Activated B cell treated with CpG ODN at 0.5 μM for 24 hours (primary cell): ENCODE data around the gene TBC1D22A. TPM values are rescaled to one million over a fixed set of nuclear protein-coding genes. Genes with fewer than 3 reads are reported as not detected.

ENCODE experiments used
- ATAC-seq: fragments of 200-7000 bp; cut with Tn5 transposase; one replicate; pipeline ENCODE4 v1.10.0; 2021; ENCODE audit warnings: low read depth, mild to moderate bottlenecking, moderate library complexity
- CTCF ChIA-PET: fragments of 350-600 bp; sonication (Branson Sonifier 250); formaldehyde crosslinking; loops from one replicate; lab custom pipeline; 2021; ENCODE audit warnings: antibody characterized with exemption; lab: Charles Lee
- POLR2A ChIA-PET: fragments of 350-600 bp; sonication (Branson Sonifier 250); formaldehyde crosslinking; loops from one replicate; lab custom pipeline; 2021; ENCODE audit warnings: antibody characterized with exemption; lab: Charles Lee
- DNase-seq: peaks from one replicate; pipeline ENCODE4 v3.0.0; 2022
- H3K27ac Mint-ChIP-seq: one replicate; pipeline ENCODE4 v1.8.0; 2020; ENCODE audit warnings: mixed read lengths
- H3K27me3 Mint-ChIP-seq: one replicate; pipeline ENCODE4 v1.8.0; 2021; ENCODE audit warnings: mixed read lengths
- H3K36me3 Mint-ChIP-seq: one replicate; pipeline ENCODE4 v1.8.0; 2021; ENCODE audit warnings: low read depth, mixed read lengths
- H3K4me1 Mint-ChIP-seq: one replicate; pipeline ENCODE4 v1.8.0; 2021; ENCODE audit warnings: mixed read lengths
- H3K4me3 Mint-ChIP-seq: one replicate; pipeline ENCODE4 v1.8.0; 2020; ENCODE audit warnings: mild to moderate bottlenecking, mixed read lengths
- H3K9me3 Mint-ChIP-seq: one replicate; pipeline ENCODE4 v1.8.0; 2020; ENCODE audit warnings: mixed read lengths
- intact Hi-C: fragments of 100-400 bp; cut with micrococcal nuclease; formaldehyde crosslinking; loops from one replicate; pipeline ENCODE4 v1.15.1; 2024
- total RNA-seq: library from RNA; stranded (reverse); gene quantifications from 2 replicates; pipeline ENCODE4 v1.2.3, GENCODE V29; 2022
- TF ChIP-seq, protein P1 (sequence below): fragments of 200-600 bp; IDR thresholded peaks from one replicate; pipeline ENCODE4 v1.8.0; 2022; ENCODE audit warnings: antibody characterized with exemption, mild to moderate bottlenecking

The TBC1D22A gene
- total RNA-seq, 1 donor from 2014 or later: 85.9 TPM

DNA sequence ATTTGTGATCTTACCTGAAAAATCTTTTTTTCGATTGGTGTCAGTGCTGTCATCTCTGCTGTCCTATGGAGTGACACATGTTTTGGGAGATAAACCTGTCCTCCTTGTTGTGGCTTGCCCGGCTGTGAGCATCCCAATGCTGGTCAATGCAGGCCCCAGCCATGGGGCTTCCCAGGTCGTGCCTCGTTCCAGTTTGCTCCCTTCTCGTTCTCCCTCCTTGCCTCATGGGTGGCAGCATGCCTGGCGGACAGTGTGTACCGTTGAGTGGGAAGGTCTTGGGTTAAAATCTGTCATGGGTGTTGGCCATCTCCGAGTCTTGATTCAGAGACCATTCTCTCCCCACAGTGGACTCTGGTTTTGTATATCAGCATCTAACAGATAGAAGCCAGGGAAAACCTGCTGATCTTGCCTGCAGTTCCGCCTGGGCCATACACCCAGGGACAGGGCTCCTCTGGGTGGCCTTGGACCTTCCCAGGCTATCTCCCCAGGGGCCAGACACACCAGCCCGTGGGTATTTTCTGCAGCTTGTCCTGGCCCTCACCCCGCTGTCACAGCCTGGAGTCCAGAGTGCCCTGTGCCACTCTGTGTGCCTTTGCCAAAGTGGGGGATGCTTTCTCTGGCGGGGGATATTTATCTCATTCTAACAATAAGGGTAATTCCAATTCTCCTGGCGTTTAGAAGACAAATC, 208.1 kb downstream of the TBC1D22A start:
- intact Hi-C loops: no loop called here
- DNase-seq: no peak
- TF ChIP-seq, protein P1, sequence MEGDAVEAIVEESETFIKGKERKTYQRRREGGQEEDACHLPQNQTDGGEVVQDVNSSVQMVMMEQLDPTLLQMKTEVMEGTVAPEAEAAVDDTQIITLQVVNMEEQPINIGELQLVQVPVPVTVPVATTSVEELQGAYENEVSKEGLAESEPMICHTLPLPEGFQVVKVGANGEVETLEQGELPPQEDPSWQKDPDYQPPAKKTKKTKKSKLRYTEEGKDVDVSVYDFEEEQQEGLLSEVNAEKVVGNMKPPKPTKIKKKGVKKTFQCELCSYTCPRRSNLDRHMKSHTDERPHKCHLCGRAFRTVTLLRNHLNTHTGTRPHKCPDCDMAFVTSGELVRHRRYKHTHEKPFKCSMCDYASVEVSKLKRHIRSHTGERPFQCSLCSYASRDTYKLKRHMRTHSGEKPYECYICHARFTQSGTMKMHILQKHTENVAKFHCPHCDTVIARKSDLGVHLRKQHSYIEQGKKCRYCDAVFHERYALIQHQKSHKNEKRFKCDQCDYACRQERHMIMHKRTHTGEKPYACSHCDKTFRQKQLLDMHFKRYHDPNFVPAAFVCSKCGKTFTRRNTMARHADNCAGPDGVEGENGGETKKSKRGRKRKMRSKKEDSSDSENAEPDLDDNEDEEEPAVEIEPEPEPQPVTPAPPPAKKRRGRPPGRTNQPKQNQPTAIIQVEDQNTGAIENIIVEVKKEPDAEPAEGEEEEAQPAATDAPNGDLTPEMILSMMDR: no peak
- Mint-ChIP-seq H3K4me1 (peaks cover 33% of the 10 kb centered on the region), H3K9me3 (no peaks in the 10 kb centered on the region), H3K27me3 (no peaks in the 10 kb centered on the region), H3K27ac (peak overlapping the region; percentile 24), H3K4me3 (peak overlapping the region; percentile 26), H3K36me3 (peaks cover 49% of the 10 kb centered on the region)
- CTCF ChIA-PET: no interaction called here
- no peak for ATAC-seq
- POLR2A ChIA-PET: interaction anchor here (0.6 kb wide), 1 partner anchor 1055 kb away, joined by 3 read pairs; no protein-coding TSS in a partner anchor

DNA sequence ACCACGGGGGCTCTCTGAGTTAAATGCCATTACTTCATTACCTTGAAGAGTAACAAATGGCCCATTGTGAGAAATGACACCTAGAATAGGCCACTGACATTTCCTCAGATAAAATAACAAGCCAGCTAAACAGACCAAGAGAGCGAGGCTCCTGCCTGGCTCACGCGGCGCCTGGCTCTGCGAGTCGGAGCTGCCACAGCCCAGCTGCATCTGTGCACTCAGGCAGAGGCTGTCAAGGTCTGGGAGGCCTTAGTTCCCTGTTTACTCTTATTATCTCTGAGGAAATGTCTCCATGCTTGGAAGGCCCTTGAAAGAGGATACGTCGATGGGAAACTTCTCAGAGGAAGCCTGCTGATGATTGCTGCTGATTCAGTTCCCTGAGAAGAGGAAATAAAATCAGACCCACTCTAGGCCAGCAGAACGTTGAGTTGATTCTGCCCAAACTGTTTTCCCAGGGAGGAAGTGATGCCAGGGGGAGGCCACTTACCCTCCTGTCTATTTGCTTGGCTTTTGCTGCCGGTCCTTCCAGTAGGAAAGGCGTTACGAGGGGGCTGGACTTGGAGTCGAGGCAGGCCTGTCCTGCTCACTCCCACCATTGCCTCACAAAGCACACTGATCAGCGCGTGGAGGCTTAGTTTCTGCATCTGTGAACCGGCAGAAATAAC, 208.8 kb downstream of the TBC1D22A start:
- H3K4me3 Mint-ChIP-seq: no peak overlapping the region
- intact Hi-C loops: no loop called here

DNA sequence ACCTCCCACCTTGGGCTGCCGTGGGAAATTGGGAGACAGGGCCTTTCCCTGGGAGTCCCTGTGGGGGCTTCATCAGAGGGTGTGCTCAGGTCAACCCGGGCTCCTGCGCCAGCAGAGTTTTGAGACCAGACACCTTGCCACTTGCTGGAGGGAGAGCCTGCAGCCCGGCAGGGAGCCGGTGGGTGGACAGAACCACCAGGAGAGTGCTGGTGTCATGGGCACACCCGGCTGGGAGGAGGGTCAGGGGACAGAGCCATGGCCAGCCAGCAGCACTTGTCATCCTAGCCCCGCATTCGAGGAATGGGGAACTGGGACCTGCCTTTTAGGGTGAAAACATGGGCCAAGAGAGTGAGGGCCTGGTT, 209.3 kb downstream of the TBC1D22A start:
- intact Hi-C loops: no loop called here
- Mint-ChIP-seq H3K36me3 (peaks cover 51% of the 10 kb centered on the region), H3K27ac (no peak overlapping the region), H3K27me3 (no peaks in the 10 kb centered on the region), H3K4me1 (peaks cover 33% of the 10 kb centered on the region), H3K9me3 (no peaks in the 10 kb centered on the region), H3K4me3 (no peak overlapping the region)
- DNase-seq (no peak), ATAC-seq (no peak)
- TF ChIP-seq, protein P1: no peak
- POLR2A ChIA-PET: no interaction called here
- CTCF ChIA-PET: no interaction called here

More for the DNA sequence above, 208.8 kb downstream of the TBC1D22A start:
- peaks cover 51% of the 10 kb centered on the region for H3K36me3 Mint-ChIP-seq
- peaks cover 33% of the 10 kb centered on the region for H3K4me1 Mint-ChIP-seq
- no peaks in the 10 kb centered on the region for H3K9me3 Mint-ChIP-seq
- ChIA-PET CTCF (no interaction called here), POLR2A (interaction anchor here (0.6 kb wide), 1 partner anchor 1055 kb away, joined by 3 read pairs; no protein-coding TSS in a partner anchor)
- DNase-seq: no peak
- H3K27ac Mint-ChIP-seq: peak overlapping the region; percentile 24
- peak; percentile 23 for ATAC-seq
- H3K27me3 Mint-ChIP-seq: no peaks in the 10 kb centered on the region
- TF ChIP-seq, protein P1: no peak

DNA sequence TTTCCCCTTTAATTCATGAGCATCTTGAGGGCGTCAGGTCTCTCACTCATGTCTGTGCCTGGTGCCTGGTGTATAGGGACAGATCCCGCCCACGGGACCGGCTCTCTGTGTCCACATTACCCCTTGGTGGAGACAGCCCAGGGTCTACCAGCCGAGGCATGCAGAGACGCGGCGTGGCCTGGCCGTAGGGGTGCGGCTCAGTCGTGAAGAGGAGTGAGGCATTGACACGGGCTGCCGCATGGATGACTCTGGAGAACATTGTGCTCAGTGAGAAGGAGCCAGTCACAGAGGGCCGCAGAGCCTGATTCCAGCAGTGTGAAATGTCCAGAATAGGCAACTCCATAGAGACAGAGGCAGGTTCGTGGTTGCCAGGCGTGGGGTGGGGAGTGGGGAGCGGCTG, 209.8 kb downstream of the TBC1D22A start:
- CTCF ChIA-PET: no interaction called here
- ATAC-seq (no peak), DNase-seq (no peak)
- POLR2A ChIA-PET: no interaction called here
- TF ChIP-seq, protein P1: no peak
- Mint-ChIP-seq H3K9me3 (no peaks in the 10 kb centered on the region), H3K4me3 (no peak overlapping the region), H3K4me1 (peaks cover 33% of the 10 kb centered on the region), H3K27ac (no peak overlapping the region), H3K27me3 (no peaks in the 10 kb centered on the region), H3K36me3 (peaks cover 51% of the 10 kb centered on the region)
- intact Hi-C loops: no loop called here
